ENCODE data around the gene NOP9.
A peak's percentile ranks its signal among the peaks of the same experiment; 100 is the strongest.

NOP9 gene, protein sequence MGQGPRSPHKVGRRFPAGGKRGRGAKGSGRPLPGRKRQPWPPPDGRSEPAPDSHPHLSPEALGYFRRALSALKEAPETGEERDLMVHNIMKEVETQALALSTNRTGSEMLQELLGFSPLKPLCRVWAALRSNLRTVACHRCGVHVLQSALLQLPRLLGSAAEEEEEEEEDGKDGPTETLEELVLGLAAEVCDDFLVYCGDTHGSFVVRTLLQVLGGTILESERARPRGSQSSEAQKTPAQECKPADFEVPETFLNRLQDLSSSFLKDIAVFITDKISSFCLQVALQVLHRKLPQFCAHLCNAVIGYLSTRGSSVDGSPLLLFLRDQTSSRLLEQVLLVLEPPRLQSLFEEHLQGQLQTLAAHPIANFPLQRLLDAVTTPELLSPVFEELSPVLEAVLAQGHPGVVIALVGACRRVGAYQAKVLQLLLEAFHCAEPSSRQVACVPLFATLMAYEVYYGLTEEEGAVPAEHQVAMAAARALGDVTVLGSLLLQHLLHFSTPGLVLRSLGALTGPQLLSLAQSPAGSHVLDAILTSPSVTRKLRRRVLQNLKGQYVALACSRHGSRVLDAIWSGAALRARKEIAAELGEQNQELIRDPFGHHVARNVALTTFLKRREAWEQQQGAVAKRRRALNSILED

DNA sequence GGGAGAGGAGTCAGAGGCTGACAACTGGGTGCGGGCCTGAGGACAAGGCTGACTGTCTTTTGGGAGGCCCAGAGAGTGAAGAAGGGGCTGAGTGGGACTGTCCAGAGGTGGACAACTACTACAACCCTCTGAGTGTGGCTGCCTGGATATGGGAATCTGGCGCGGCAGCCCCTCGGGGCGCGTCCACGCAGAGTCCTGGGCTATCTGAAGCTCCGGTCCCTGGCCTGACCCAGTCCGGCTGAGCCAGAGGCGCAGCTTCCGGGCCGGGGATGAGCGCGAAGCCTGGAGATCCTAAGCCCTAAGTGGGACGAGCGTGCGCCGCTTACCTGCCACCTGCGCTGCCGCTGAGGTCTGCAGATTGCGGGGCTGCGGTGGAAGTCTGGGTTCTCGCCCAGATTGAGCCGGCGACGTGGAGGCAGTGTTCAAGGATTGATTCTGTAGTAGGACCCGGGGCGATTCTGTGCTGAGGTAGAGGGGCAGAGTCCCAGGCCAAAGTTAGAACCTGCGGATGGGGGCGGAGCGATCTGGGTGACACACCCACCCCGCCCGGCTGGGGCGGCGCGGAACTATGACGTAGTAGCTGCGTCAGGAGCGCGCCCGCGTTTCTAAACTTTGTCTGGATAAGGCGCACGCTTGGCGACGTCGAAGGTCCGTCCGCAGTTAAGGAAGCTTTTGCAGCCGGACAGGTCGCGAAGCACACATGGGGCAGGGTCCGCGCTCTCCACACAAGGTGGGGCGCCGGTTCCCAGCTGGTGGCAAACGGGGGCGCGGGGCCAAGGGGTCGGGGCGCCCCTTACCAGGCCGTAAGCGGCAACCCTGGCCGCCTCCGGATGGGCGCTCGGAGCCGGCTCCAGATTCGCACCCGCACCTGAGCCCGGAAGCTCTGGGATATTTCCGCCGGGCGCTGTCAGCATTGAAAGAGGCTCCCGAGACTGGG lies at the start of gene NOP9, which contains the start of gene DHRS1:
NOP9 (plus strand) TSS at position 596 of the 937 bp plus-strand sequence; CDS start at position 701, 105 bp downstream.
DHRS1 (minus strand) TSS at position 526 of the 937 bp plus-strand sequence. CDS start 674 bp downstream, outside the sequence.
- peak within 1 kb of the TSS; percentile 78 to 94 (median 86) for H3K27ac Mint-ChIP-seq
- peaks cover 38% of the 10 kb centered on the region for H3K36me3 Mint-ChIP-seq (ENCODE audit: low read depth)
- TF ChIP-seq, protein P1, sequence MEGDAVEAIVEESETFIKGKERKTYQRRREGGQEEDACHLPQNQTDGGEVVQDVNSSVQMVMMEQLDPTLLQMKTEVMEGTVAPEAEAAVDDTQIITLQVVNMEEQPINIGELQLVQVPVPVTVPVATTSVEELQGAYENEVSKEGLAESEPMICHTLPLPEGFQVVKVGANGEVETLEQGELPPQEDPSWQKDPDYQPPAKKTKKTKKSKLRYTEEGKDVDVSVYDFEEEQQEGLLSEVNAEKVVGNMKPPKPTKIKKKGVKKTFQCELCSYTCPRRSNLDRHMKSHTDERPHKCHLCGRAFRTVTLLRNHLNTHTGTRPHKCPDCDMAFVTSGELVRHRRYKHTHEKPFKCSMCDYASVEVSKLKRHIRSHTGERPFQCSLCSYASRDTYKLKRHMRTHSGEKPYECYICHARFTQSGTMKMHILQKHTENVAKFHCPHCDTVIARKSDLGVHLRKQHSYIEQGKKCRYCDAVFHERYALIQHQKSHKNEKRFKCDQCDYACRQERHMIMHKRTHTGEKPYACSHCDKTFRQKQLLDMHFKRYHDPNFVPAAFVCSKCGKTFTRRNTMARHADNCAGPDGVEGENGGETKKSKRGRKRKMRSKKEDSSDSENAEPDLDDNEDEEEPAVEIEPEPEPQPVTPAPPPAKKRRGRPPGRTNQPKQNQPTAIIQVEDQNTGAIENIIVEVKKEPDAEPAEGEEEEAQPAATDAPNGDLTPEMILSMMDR (IDR thresholded peaks at IDR 0.05; ENCODE audit: unreplicated experiment in 3 of 3) = no peak
- no peaks in the 10 kb centered on the region for H3K27me3 Mint-ChIP-seq (ENCODE audit: low read depth)
- no peaks in the 10 kb centered on the region for H3K9me3 Mint-ChIP-seq
- peak within 1 kb of the TSS; percentile 95 to 98 (median 95) for H3K4me3 Mint-ChIP-seq
- H3K4me1 Mint-ChIP-seq = peaks cover 24% of the 10 kb centered on the region

DNA sequence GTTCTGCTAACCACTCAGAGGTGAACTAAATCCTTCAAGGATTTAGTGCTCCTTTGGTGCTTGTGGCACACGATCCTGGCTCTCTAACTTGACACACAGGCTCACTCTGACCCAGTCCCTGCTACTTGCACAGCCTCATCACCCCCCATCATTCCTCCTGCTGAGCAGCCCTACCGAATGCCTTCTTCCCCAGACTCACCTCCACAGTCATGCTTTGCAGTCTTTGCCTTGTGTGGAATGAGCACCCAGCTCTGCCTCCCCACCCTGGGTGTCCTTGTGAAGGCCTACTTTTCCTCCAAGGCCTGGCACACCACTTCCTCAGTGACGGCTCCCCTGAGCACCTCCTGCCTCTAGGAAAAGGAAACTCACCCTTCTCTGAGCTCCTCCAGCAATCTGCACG lies 49.3 kb upstream of the NOP9 start:
- Mint-ChIP-seq H3K27me3 (ENCODE audit: low read depth) (no peaks in the 10 kb centered on the region), H3K4me3 (no peak overlapping the region), H3K27ac (no peak overlapping the region), H3K9me3 (no peaks in the 10 kb centered on the region), H3K36me3 (ENCODE audit: low read depth) (no peaks in the 10 kb centered on the region), H3K4me1 (no peaks in the 10 kb centered on the region)
- TF ChIP-seq, protein P1 (IDR thresholded peaks at IDR 0.05; ENCODE audit: unreplicated experiment in 3 of 3) = no peak

DNA sequence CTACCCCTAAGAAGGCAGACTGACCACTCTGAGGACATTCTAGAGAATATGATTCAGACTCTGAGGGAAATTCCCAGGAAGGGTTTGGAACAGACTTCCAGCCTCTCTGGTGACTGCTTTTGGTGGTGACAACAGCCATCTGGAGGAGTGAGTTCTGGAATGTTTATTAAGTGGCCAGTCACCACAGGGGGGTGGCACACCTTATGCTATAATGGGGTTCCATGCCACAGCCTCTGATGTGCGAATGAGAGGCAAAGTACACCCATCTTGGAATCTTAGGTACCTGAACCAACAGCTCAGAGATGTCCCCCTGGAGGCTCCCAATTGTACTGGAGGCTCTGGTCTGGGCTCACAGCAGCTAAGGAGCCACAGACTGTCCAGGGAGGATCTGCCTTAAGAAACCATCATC lies 47.8 kb upstream of the NOP9 start:
- Mint-ChIP-seq H3K4me3 (no peak overlapping the region), H3K27ac (no peak overlapping the region), H3K27me3 (ENCODE audit: low read depth) (no peaks in the 10 kb centered on the region), H3K36me3 (ENCODE audit: low read depth) (no peaks in the 10 kb centered on the region), H3K4me1 (no peaks in the 10 kb centered on the region), H3K9me3 (no peaks in the 10 kb centered on the region)
- TF ChIP-seq, protein P1 (IDR thresholded peaks at IDR 0.05; ENCODE audit: unreplicated experiment in 3 of 3) = no peak

DNA sequence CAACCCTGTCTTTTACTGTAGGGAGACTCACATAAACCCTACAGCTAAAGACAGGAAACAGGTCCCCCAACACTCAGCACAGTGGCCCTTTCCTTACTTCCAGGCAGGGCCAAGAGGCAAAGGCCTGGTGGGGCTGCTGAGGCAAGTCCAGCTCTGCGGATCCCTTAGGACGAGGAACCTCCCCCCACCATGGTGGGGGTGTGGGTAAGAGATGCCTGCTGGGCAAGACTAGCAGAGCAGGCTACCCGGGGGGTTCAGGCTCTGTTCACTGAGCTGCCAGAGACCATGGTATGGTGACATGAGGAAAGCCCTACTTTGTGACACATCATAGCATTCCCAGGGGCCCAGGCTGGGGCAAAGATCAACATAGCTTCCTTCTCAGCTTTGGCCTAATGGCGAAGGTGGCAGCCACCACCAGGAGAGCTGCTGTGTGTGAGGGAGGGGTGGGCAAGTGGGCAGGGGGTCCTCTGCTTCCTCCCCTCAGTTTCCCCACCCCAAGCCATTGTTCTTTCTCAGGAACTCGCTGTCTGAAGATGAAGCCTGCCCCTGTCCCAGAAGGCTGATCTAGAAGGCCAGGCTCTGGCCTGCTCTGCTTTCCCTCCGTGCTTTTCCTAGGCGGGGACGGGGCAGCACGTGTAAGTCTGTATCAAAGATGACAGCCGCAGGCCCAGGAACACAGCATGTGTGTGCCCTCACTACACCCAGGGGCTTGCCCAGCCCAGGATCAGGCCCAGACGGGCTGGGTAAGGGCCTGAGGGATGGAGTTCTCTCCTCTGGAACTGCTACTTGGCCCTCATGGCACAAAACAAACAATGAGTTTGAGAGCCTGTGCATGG lies 47.1 kb upstream of the NOP9 start:
- no peaks in the 10 kb centered on the region for H3K4me1 Mint-ChIP-seq
- no peak overlapping the region for H3K27ac Mint-ChIP-seq
- H3K27me3 Mint-ChIP-seq (ENCODE audit: low read depth) = no peaks in the 10 kb centered on the region
- H3K9me3 Mint-ChIP-seq = no peaks in the 10 kb centered on the region
- no peak overlapping the region for H3K4me3 Mint-ChIP-seq
- H3K36me3 Mint-ChIP-seq (ENCODE audit: low read depth) = no peaks in the 10 kb centered on the region
- TF ChIP-seq, protein P1 (IDR thresholded peaks at IDR 0.05; ENCODE audit: unreplicated experiment in 3 of 3) = no peak

DNA sequence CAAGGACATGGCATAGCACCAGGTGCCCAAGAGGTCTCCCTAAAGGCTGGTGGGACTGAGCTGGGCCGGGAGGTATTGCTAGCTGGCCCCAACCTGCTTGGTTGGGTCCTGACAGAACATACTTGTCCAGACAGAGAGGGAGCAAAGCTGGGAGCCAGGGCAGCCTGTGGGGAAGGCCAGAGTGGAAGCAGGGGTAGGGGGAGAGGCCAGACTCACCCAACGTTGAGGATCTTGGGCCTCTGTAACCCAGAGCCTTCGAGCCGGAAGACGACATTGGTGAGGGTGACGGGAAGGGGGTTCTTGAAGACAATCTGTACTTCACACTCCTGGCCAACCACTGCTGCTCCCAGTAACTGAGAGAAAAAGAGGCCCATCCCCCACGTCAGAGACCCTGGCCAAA lies 45.7 kb upstream of the NOP9 start:
- Mint-ChIP-seq H3K4me1 (no peaks in the 10 kb centered on the region), H3K27me3 (ENCODE audit: low read depth) (no peaks in the 10 kb centered on the region), H3K27ac (no peak overlapping the region), H3K4me3 (no peak overlapping the region), H3K36me3 (ENCODE audit: low read depth) (no peaks in the 10 kb centered on the region), H3K9me3 (no peaks in the 10 kb centered on the region)
- TF ChIP-seq, protein P1 (IDR thresholded peaks at IDR 0.05; ENCODE audit: unreplicated experiment in 3 of 3) = no peak
